ENCODE results near the gene CSPG4.
"Not testable (repeated sequence)": the region's sequence is repeated elsewhere in the genome, so short reads cannot be mapped to it uniquely, and the experiment has no call there.

Gene CSPG4

GRCh38 chr15:75704263-75704615 is 8.4 kb downstream of the CSPG4 start:
- no peak for TF ChIP-seq CTCF (IDR thresholded peaks at IDR 0.05; ENCODE audit: low read depth, low read length, missing control alignments)
- H3K4me3 ChIP-seq (ENCODE audit: low read depth, low read length) = no peak overlapping the region
- DNase-seq (ENCODE audit: low read depth) = no peak

DNA sequence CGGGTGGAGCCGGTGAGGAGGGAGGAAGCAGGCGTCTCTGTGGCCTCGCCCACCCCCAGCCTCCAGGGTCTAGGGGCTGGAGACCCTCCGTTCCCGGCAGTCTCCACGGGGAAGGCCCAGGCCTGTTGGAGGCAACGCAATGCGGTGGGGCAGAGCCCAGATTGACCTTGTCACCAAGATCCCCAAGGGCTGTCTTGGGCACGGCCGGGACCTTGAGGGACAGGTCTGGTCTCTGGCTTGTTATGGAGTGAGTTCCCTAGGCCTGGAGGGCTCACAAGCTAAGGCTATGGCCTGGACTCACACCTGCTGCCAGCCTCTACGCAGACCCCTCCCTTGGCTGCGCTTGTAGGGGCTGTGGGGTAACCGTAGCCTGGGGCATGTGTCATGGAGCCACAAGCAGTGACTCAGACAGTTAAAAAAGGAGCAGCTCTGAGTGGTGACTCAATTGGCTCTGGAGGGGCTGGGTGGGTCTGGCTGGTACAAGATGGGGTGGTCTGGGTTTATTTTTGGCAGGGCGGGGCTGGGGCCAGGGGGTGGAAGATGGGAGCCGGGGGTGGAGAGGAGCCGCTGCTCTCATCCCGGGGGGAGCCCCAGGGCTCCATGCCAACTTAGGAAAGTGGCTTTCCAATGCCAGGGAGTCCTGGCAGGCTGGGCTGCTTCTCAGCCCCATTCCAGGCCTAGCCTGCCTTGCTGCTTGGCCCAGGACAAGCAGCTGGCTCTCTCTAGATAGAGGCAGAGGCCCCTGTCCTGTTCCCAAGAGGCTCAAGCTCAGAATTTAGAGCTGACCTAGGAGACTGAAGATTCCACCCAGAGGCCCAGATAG is 9.0 kb downstream of the CSPG4 start:
- H3K4me3 ChIP-seq (ENCODE audit: low read depth, low read length); DNase-seq (ENCODE audit: low read depth): not testable (repeated sequence)

DNA sequence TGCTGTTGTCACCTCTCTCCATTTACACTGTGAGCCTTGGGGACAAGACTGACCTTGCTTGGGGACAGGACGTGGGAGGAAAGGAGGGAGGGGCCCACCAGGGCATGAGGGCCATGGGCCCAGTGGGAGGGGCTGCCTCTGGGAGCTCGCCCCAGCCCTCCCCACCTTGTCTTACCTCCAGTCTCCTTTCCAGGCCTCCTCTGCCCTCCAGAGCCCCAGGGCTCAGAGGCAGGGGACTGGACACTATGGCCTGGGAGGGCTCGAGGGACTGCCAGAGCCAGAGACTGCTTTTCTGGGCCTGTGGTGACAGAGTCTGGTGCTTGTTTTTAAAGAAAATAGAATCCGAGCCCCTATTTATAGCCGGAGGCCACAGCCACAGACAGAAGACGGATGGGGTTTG is 10.2 kb downstream of the CSPG4 start:
- no peak for TF ChIP-seq CTCF (IDR thresholded peaks at IDR 0.05; ENCODE audit: low read depth, low read length, missing control alignments)

GRCh38 chr15:75701071-75702003 is 11.3 kb downstream of the CSPG4 start:
- not testable (repeated sequence) for H3K4me3 ChIP-seq (ENCODE audit: low read depth, low read length); DNase-seq (ENCODE audit: low read depth)

More for the DNA sequence above, 10.2 kb downstream of the CSPG4 start:
- DNase-seq (ENCODE audit: low read depth) = no peak
- H3K4me3 ChIP-seq (ENCODE audit: low read depth, low read length) = no peak overlapping the region

- not testable (repeated sequence) for H3K4me3 ChIP-seq (ENCODE audit: low read depth, low read length); DNase-seq (ENCODE audit: low read depth)
These were observed 12.4 kb downstream of the CSPG4 start for GRCh38 chr15:75699961-75700874.

GRCh38 chr15:75699517-75699916 is 13.1 kb downstream of the CSPG4 start:
- H3K4me3 ChIP-seq (ENCODE audit: low read depth, low read length); DNase-seq (ENCODE audit: low read depth): not testable (repeated sequence)

GRCh38 chr15:75697974-75698747 is 14.5 kb downstream of the CSPG4 start:
- not testable (repeated sequence) for H3K4me3 ChIP-seq (ENCODE audit: low read depth, low read length); DNase-seq (ENCODE audit: low read depth)

DNA sequence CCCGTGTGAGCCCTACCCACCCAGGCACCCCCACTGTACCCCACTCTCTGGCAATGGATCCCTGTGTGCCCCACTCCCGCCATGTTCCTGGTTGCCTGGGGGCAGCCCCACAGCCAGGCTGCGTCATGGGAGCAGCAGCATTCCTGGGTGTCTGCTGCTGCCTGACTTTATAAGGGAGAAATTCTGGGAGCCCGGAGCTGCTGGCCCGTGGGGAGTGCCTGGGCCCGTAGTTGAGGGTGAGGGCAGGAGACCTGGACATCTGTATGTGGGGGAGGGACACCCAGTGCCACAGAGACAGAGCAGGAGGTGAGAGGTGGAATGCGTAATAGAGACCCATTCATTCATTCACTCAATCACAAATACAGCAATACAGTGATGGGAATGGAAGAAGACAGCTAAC is 15.1 kb downstream of the CSPG4 start:
- DNase-seq (ENCODE audit: low read depth) = no peak
- no peak overlapping the region for H3K4me3 ChIP-seq (ENCODE audit: low read depth, low read length)
- no peak for TF ChIP-seq CTCF (IDR thresholded peaks at IDR 0.05; ENCODE audit: low read depth, low read length, missing control alignments)

DNA sequence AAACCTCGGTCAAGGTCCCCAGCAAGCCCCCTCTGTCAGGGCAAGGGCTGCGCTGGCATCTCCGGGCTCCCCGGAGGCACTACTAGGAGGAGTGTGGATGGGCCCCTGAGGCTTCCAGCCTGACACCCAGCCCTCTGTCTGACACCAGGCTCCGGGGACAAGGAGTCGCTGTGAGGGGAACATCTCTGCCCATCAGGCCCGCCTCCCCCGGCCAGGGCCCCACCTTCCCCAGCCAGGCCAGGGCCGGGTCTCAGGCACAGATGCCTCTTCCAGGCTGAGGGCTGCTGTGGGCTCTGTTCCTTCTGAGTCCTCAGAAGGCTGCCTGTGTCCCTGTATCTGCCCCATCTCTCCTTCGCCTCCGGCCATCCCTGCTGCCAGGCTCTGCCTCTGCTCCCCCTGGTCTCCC is 15.8 kb downstream of the CSPG4 start:
- no peak overlapping the region for H3K4me3 ChIP-seq (ENCODE audit: low read depth, low read length)
- no peak for DNase-seq (ENCODE audit: low read depth)
- no peak for TF ChIP-seq CTCF (IDR thresholded peaks at IDR 0.05; ENCODE audit: low read depth, low read length, missing control alignments)

Data from GM12864 (cell line).